Neural crest cell (in vitro differentiated cells): ENCODE results near the gene ESCO1. TPM values are rescaled to one million over a fixed set of nuclear protein-coding genes. Genes with fewer than 3 reads are reported as not detected.

ENCODE experiments used
- DNase-seq: peaks from one replicate; pipeline ENCODE4 v3.0.0; 2021; ENCODE audit warnings: low read depth, mixed read lengths, low spot score
- H3K27ac Mint-ChIP-seq: one replicate; pipeline ENCODE4 v1.8.0; 2021; ENCODE audit warnings: mild to moderate bottlenecking, mixed read lengths; ENCODE audit not compliant: unreplicated experiment
- H3K27me3 Mint-ChIP-seq: 2 replicates; pipeline ENCODE4 v1.8.0; 2021; ENCODE audit warnings: low read depth, mild to moderate bottlenecking, mixed read lengths
- H3K36me3 Mint-ChIP-seq: 2 replicates; pipeline ENCODE4 v1.8.0; 2021; ENCODE audit warnings: low read depth, mild to moderate bottlenecking, mixed read lengths
- H3K4me1 Mint-ChIP-seq: 2 replicates; pipeline ENCODE4 v1.8.0; 2021; ENCODE audit warnings: mixed read lengths
- H3K4me3 Mint-ChIP-seq: one replicate; pipeline ENCODE4 v1.8.0; 2021; ENCODE audit warnings: mild to moderate bottlenecking, mixed read lengths
- H3K9me3 Mint-ChIP-seq: 2 replicates; pipeline ENCODE4 v1.8.0; 2021; ENCODE audit warnings: mixed read lengths
- CTCF ChIP-seq: fragments of 200-600 bp; sonication (generic); conservative IDR thresholded peaks from 2 replicates; pipeline ENCODE4 v1.5.0; 2021; ENCODE audit warnings: antibody characterized with exemption, mild to moderate bottlenecking
- total RNA-seq: library from RNA; stranded (reverse); gene quantifications from 2 replicates; pipeline ENCODE4 v1.2.1, GENCODE V29; 2021

ESCO1 gene
- total RNA-seq, 1 donor from 2014 or later: 15.7 TPM

DNA sequence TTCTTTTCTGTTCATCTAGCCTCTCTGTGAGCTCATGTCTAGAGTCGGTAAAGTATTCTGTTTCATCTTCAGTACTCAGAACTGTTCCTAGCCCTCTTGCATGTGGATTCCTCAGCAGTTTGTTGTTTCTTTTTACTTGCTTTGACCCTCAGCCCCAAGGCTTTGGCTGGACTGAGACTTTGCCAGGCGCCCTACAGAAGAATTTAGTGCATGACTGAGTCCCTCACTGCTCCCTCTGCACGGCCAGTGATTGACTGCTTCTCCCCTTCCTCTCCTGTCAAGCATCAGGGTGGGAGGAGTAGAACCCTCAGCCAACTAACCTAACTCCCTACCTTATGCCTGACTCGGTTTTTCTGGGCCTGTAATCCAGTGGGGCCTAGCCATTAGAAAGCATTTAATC lies 109.8 kb downstream of the ESCO1 start:
- peaks cover 19% of the 10 kb centered on the region for H3K36me3 Mint-ChIP-seq
- no peaks in the 10 kb centered on the region for H3K9me3 Mint-ChIP-seq
- H3K27me3 Mint-ChIP-seq: no peaks in the 10 kb centered on the region
- no peak for DNase-seq
- H3K4me1 Mint-ChIP-seq: peaks cover 4% of the 10 kb centered on the region
- H3K4me3 Mint-ChIP-seq: no peak overlapping the region
- TF ChIP-seq CTCF: no peak
- H3K27ac Mint-ChIP-seq: no peak overlapping the region

DNA sequence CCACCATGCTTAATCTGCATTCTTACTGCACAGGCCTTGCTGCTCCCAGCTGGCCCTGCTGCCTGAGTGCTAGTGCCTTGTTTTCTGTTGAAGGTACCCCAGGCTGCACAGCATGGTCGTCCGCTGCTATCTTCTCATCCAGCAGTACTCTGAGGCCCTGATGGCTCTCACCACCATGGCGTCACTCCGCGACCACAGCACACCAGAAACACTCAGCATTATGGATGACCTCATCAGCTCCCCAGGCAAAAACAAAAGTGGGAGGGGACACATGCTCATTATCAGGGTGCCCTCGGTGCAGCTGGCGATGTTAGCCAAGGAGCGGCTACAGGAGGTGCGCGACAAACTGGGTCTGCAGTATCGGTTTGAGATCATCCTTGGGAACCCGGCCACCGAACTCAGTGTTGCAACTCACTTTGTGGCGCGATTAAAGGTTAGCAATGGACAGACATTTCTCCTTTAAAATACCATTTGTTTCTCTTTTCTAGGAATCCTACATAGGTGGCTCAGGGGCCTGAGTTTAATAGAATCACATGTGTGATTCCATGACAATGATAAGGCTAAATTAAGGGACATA lies 110.5 kb downstream of the ESCO1 start:
- Mint-ChIP-seq H3K27me3 (no peaks in the 10 kb centered on the region), H3K4me1 (peaks cover 8% of the 10 kb centered on the region), H3K27ac (peak overlapping the region; percentile 75), H3K36me3 (peaks cover 19% of the 10 kb centered on the region), H3K4me3 (no peak overlapping the region), H3K9me3 (no peaks in the 10 kb centered on the region)
- no peak for TF ChIP-seq CTCF
- no peak for DNase-seq

- no peak overlapping the region for H3K27ac Mint-ChIP-seq
- peaks cover 12% of the 10 kb centered on the region for H3K4me1 Mint-ChIP-seq
- H3K27me3 Mint-ChIP-seq: no peaks in the 10 kb centered on the region
- no peak overlapping the region for H3K4me3 Mint-ChIP-seq
- H3K9me3 Mint-ChIP-seq: no peaks in the 10 kb centered on the region
- DNase-seq: peak; percentile 24
- peaks cover 17% of the 10 kb centered on the region for H3K36me3 Mint-ChIP-seq
- TF ChIP-seq CTCF: peak; percentile 70
Observed at GRCh38 chr18:21489119-21489750, 111.3 kb downstream of the ESCO1 start.

- H3K9me3 Mint-ChIP-seq: no peaks in the 10 kb centered on the region
- peaks cover 19% of the 10 kb centered on the region for H3K4me1 Mint-ChIP-seq
- no peak for TF ChIP-seq CTCF
- no peak for DNase-seq
- H3K4me3 Mint-ChIP-seq: no peak overlapping the region
- peaks cover 19% of the 10 kb centered on the region for H3K36me3 Mint-ChIP-seq
- H3K27me3 Mint-ChIP-seq: no peaks in the 10 kb centered on the region
- H3K27ac Mint-ChIP-seq: no peak overlapping the region
Observed at GRCh38 chr18:21486905-21487437, 113.5 kb downstream of the ESCO1 start.

GRCh38 chr18:21484851-21485636 lies 115.5 kb downstream of the ESCO1 start:
- no peak for TF ChIP-seq CTCF
- peaks cover 18% of the 10 kb centered on the region for H3K36me3 Mint-ChIP-seq
- DNase-seq: no peak
- H3K27me3 Mint-ChIP-seq: no peaks in the 10 kb centered on the region
- peak overlapping the region; percentile 25 for H3K27ac Mint-ChIP-seq
- no peaks in the 10 kb centered on the region for H3K9me3 Mint-ChIP-seq
- no peak overlapping the region for H3K4me3 Mint-ChIP-seq
- peaks cover 24% of the 10 kb centered on the region for H3K4me1 Mint-ChIP-seq
